Astrocyte of the cerebellum (primary cell): ENCODE measurements around the gene MYRIP.

Source experiments
- DNase-seq: peaks from one replicate; pipeline ENCODE4 v3.0.0-alpha.2; 2011; ENCODE audit warnings: low read depth
- H3K4me3 ChIP-seq: 2 replicates; pipeline ENCODE4 v1.5.1; 2011; ENCODE audit warnings: mild to moderate bottlenecking, low read depth, low read length, moderate library complexity
- in situ Hi-C: cut with HindIII; loops from 2 replicates; pipeline ENCODE4 v1.10.0; 2017; ENCODE audit warnings: low sequenced_read_pairs
- TF ChIP-seq, protein P1 (sequence below): IDR thresholded peaks from 2 replicates; pipeline ENCODE4 v1.5.1; 2012; ENCODE audit warnings: low read length, low read depth, moderate library complexity, mild to moderate bottlenecking; ENCODE audit errors: missing control alignments

The MYRIP gene

DNA sequence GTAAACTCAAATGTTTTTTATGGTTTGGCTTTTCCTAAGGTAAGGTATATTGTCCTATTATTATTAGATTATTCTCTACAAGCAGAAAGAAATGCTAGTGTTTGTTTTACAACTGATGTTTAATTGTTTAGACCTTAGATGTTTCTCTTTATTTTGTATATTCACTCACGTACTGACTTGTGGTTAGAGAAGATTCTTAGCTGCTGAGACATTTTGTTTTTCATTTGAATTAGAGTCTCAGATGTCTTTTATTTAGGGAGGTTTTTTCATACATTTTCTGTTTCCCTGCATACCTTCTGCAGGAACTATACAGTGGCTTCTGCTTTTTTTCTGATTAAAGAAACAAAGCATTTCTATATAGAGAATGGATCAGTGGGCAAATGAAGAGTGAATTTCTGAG is 110.9 kb downstream of the MYRIP start:
- in situ Hi-C loops = no loop called here
- no peak overlapping the region for H3K4me3 ChIP-seq
- TF ChIP-seq, protein P1, sequence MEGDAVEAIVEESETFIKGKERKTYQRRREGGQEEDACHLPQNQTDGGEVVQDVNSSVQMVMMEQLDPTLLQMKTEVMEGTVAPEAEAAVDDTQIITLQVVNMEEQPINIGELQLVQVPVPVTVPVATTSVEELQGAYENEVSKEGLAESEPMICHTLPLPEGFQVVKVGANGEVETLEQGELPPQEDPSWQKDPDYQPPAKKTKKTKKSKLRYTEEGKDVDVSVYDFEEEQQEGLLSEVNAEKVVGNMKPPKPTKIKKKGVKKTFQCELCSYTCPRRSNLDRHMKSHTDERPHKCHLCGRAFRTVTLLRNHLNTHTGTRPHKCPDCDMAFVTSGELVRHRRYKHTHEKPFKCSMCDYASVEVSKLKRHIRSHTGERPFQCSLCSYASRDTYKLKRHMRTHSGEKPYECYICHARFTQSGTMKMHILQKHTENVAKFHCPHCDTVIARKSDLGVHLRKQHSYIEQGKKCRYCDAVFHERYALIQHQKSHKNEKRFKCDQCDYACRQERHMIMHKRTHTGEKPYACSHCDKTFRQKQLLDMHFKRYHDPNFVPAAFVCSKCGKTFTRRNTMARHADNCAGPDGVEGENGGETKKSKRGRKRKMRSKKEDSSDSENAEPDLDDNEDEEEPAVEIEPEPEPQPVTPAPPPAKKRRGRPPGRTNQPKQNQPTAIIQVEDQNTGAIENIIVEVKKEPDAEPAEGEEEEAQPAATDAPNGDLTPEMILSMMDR = no peak
- no peak for DNase-seq

DNA sequence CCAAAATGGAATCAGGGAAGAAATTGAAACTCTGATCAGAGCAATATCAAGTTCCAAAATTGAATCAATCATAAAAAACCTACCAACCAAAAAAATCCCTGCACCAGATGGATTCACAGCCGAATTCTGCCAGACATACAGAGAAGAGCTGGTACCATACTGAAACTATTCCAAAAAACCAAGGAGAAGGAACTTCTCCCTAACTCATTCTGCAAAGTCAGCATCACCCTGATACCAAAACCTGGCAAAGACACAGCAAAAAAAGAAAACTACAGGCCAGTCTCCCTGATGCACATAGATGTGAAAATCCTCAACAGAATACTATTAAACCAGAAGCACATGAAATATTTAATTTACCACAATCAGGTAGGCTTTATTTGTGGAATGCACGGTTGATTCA is 118.1 kb downstream of the MYRIP start:
- TF ChIP-seq, protein P1 = no peak
- H3K4me3 ChIP-seq = no peak overlapping the region
- no peak for DNase-seq
- in situ Hi-C loops = no loop called here

- DNase-seq = no peak
- TF ChIP-seq, protein P1 = no peak
- no peak overlapping the region for H3K4me3 ChIP-seq
- in situ Hi-C loops = no loop called here
These were observed 124.7 kb downstream of the MYRIP start for GRCh38 chr3:39933986-39934693.

DNA sequence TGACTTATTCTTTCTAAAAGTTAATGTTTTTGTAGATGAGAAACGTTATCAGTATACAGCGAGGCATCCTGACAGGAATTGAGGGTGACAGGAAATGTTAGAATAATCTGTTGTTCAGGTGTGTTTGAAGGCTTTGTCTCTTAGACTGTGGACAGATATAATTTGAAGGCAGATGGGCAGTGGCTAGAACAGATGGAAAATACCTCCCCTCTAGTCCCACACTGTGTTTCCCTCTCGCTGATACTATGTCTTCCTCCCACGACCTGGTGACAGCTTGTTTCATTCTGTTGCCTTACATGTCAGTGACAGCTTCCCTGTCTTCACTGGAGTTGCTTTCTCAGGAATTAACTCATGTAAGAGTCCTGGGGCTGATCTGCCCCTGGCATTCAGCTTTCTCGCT is 125.3 kb downstream of the MYRIP start:
- no peak for DNase-seq
- TF ChIP-seq, protein P1 = no peak
- no peak overlapping the region for H3K4me3 ChIP-seq
- in situ Hi-C loops = no loop called here

GRCh38 chr3:39935261-39935660 is 125.9 kb downstream of the MYRIP start:
- H3K4me3 ChIP-seq = no peak overlapping the region
- no peak for DNase-seq
- in situ Hi-C loops = no loop called here
- TF ChIP-seq, protein P1 = no peak

GRCh38 chr3:39936848-39937247 is 127.4 kb downstream of the MYRIP start:
- H3K4me3 ChIP-seq = no peak overlapping the region
- TF ChIP-seq, protein P1 = no peak
- no peak for DNase-seq
- in situ Hi-C loops = no loop called here
